SK-N-SH (cell line): Measurements from ENCODE around the gene C19orf47. TPM values are rescaled to one million over a fixed set of nuclear protein-coding genes. Genes with fewer than 3 reads are reported as not detected.

Source experiments
- CTCF ChIA-PET: fragments of 300-600, 350-600 bp; formaldehyde crosslinking; extraction: SDS; loops from one replicate; lab custom pipeline; 2021; lab: Yijun Ruan, JAX
- POLR2A ChIA-PET: fragments of 350-600 bp; sonication (Branson Sonifier 250); formaldehyde crosslinking; extraction: SDS; loops from one replicate; lab custom pipeline; 2020; ENCODE audit warnings: antibody characterized with exemption, inconsistent platforms; lab: Yijun Ruan, JAX
- DNase-seq: peaks from one replicate; pipeline ENCODE4 v3.0.0; 2012
- H2AFZ ChIP-seq: fragments of 200-600 bp; sonication (generic); 2 replicates; pipeline ENCODE4 v1.8.1; 2016; ENCODE audit warnings: antibody characterized with exemption, mild to moderate bottlenecking, low read depth
- H3F3A ChIP-seq: fragments of 200-600 bp; sonication (generic); replicated peaks from 2 replicates; pipeline ENCODE3; 2016; ENCODE audit warnings: antibody characterized with exemption, mild to moderate bottlenecking; ENCODE audit not compliant: insufficient read depth
- H3K27ac ChIP-seq, 2 experiments: fragments of 200-500 bp in 1 of 2; fragments of 200-600 bp in 1 of 2; sonication (Bioruptor generic) in 1 of 2; sonication (generic), shearing (Covaris generic) in 1 of 2; 2 replicates each; pipeline versions ENCODE4 v1.5.1 to v1.6.1; 2014 to 2016; ENCODE audit warnings: low read depth in 2 of 2, inconsistent platforms in 1 of 2, low read length in 1 of 2, mild to moderate bottlenecking in 1 of 2, mixed read lengths in 1 of 2
- H3K27me3 ChIP-seq: fragments of 200-600 bp; sonication (generic), shearing (Covaris generic); 2 replicates; pipeline ENCODE4 v1.6.1; 2016; ENCODE audit warnings: mixed run types; ENCODE audit not compliant: insufficient read depth
- H3K36me3 ChIP-seq, 2 experiments: fragments of 200-500 bp in 1 of 2; fragments of 200-600 bp in 1 of 2; sonication (Bioruptor generic) in 1 of 2; sonication (generic) in 1 of 2; replicated peaks in 1 of 2; 2 replicates each; pipeline versions ENCODE3 to v1.5.1; 2014 to 2016; ENCODE audit warnings: low read length in 1 of 2, mild to moderate bottlenecking in 1 of 2; ENCODE audit not compliant: insufficient read depth in 2 of 2, control insufficient read depth in 1 of 2
- H3K4me1 ChIP-seq, 2 experiments: fragments of 200-500 bp in 1 of 2; fragments of 200-600 bp in 1 of 2; sonication (Bioruptor generic) in 1 of 2; sonication (generic), shearing (Covaris generic) in 1 of 2; 2 replicates each; pipeline versions ENCODE4 v1.5.1 to v1.6.1; 2014 to 2016; ENCODE audit warnings: low read depth in 1 of 2, low read length in 1 of 2, mixed run types in 1 of 2; ENCODE audit not compliant: insufficient read depth in 2 of 2, control insufficient read depth in 1 of 2
- H3K4me2 ChIP-seq: fragments of 200-600 bp; sonication (generic), shearing (Covaris generic); 2 replicates; pipeline ENCODE4 v1.6.1; 2017; ENCODE audit warnings: mixed run types
- H3K4me3 ChIP-seq, 2 experiments: fragments of 200-500 bp in 1 of 2; fragments of 200-600 bp in 1 of 2; sonication (Bioruptor generic) in 1 of 2; sonication (generic), shearing (Covaris generic) in 1 of 2; 2 replicates each; pipeline versions ENCODE4 v1.5.1 to v1.8.1; 2014 to 2016; ENCODE audit warnings: low read depth in 2 of 2, inconsistent platforms in 1 of 2, low read length in 1 of 2, mild to moderate bottlenecking in 1 of 2, mixed read lengths in 1 of 2, moderate library complexity in 1 of 2
- H3K79me2 ChIP-seq: fragments of 200-600 bp; sonication (generic); 2 replicates; pipeline ENCODE4 v1.8.1; 2017; ENCODE audit warnings: mild to moderate bottlenecking; ENCODE audit not compliant: insufficient read depth
- H3K9ac ChIP-seq: fragments of 200-600 bp; sonication (generic); 2 replicates; pipeline ENCODE4 v1.6.1; 2017; ENCODE audit warnings: mixed run types
- H3K9me2 ChIP-seq: fragments of 200-600 bp; sonication (generic); 2 replicates; pipeline ENCODE4 v1.6.1; 2017; ENCODE audit warnings: mixed run types
- H3K9me3 ChIP-seq: fragments of 200-600 bp; sonication (generic); 2 replicates; pipeline ENCODE4 v1.6.1; 2017; ENCODE audit warnings: mixed run types, mild to moderate bottlenecking, moderate library complexity
- H4K20me1 ChIP-seq: fragments of 200-600 bp; sonication (generic); 2 replicates; pipeline ENCODE4 v1.6.1; 2017; ENCODE audit warnings: mild to moderate bottlenecking, mixed run types; ENCODE audit not compliant: insufficient read depth
- CHD2 ChIP-seq: fragments of 150-350 bp; IDR thresholded peaks from 2 replicates; pipeline ENCODE4 v1.6.1; 2018; ENCODE audit warnings: low read length; ENCODE audit not compliant: partially characterized antibody
- EZH2phosphoT487 ChIP-seq: fragments of 200-600 bp; sonication (generic); IDR thresholded peaks from 2 replicates; pipeline ENCODE4 v1.6.1; 2017; ENCODE audit warnings: low read depth, mixed run types, mild to moderate bottlenecking, antibody characterized with exemption, moderate library complexity, borderline replicate concordance
- FOXJ3 ChIP-seq: sonication (generic); formaldehyde crosslinking; IDR thresholded peaks from 2 replicates; pipeline ENCODE4 v1.5.1; 2020; ENCODE audit warnings: mild to moderate bottlenecking, missing genetic modification reagents
- FOXM1 ChIP-seq: IDR thresholded peaks from 2 replicates; pipeline ENCODE4 v1.4.0; 2012; ENCODE audit warnings: low read depth, mild to moderate bottlenecking
- MXI1 ChIP-seq: IDR thresholded peaks from 2 replicates; pipeline ENCODE4 v1.6.1; 2012; ENCODE audit warnings: mild to moderate bottlenecking, low read depth, low read length, improper control_type of control experiment
- PBX3 ChIP-seq: IDR thresholded peaks from 2 replicates; pipeline ENCODE4; 2012
- RCOR1 ChIP-seq: fragments of 150-350 bp; IDR thresholded peaks from 2 replicates; pipeline ENCODE4 v1.6.1; 2017; ENCODE audit warnings: antibody characterized with exemption, low read length
- WGBS: methylation state at CpG from one replicate; pipeline ENCODE4 v1.1.6; 2017; ENCODE audit warnings: low lambda C conversion rate; 5-methylcytosine and 5-hydroxymethylcytosine counted together
- polyA plus RNA-seq, 3 experiments: library from polyadenylated mRNA; depleted of rRNA; stranded (reverse); fragments of >200 nt; gene quantifications; 2 replicates each; pipeline ENCODE4 v1.2.3, GENCODE V29; 2012

C19orf47 gene
- polyA plus RNA-seq, 1 of the 3 experiments (the other 2 are of a cell fraction): 17.2 TPM

GRCh38 chr19:40282920-40283319 is 65.3 kb downstream of the C19orf47 start:
- peaks cover 26 to 33% of the 10 kb centered on the region in 2 experiments; a peak in 3 of 4 replicates for H3K4me1 ChIP-seq

GRCh38 chr19:40282209-40282580 is 66.0 kb downstream of the C19orf47 start:
- CTCF ChIA-PET: interaction anchor here (1.7 kb wide), 1 partner anchor 23 kb away, joined by 4 read pairs; no protein-coding TSS in a partner anchor
- POLR2A ChIA-PET: interaction anchor here (1.5 kb wide), 1 partner anchor 66 kb away, joined by 4 read pairs; the partner anchor contains the start of genes C19orf47 and PLD3

More at GRCh38 chr19:40282920-40283319, 65.3 kb downstream of the C19orf47 start:
- ChIA-PET POLR2A (interaction anchor here (1.5 kb wide), 1 partner anchor 65 kb away, joined by 4 read pairs; the partner anchor contains the start of genes C19orf47 and PLD3), CTCF (interaction anchor here (1.7 kb wide), 1 partner anchor 22 kb away, joined by 4 read pairs; no protein-coding TSS in a partner anchor)
- no peak for TF ChIP-seq RCOR1
- no peak for TF ChIP-seq MXI1
- no peak for TF ChIP-seq EZH2phosphoT487
- Histone ChIP-seq H4K20me1 (peaks cover 24% of the 10 kb centered on the region), H3K36me3 (peaks cover 0 to 7% of the 10 kb centered on the region in 2 experiments), H2AFZ (no peak overlapping the region), H3K27ac (no peak overlapping the region), H3K9me2 (no peaks in the 10 kb centered on the region), H3K27me3 (no peaks in the 10 kb centered on the region), H3K4me2 (peak overlapping the region; percentile 81; the same call in 1 of the 2 replicates), H3F3A (peaks cover 3% of the 10 kb centered on the region), H3K9ac (no peak overlapping the region), H3K79me2 (peaks cover 71% of the 10 kb centered on the region), H3K9me3 (no peaks in the 10 kb centered on the region), H3K4me3 (no peak overlapping the region)
- WGBS: 93% methylated on average over 4 of the region's 4 CpGs
- no peak for DNase-seq

More at GRCh38 chr19:40282209-40282580, 66.0 kb downstream of the C19orf47 start:
- Histone ChIP-seq H3K79me2 (peaks cover 78% of the 10 kb centered on the region), H3K36me3 (peaks cover 0 to 7% of the 10 kb centered on the region in 2 experiments), H3K9me3 (no peaks in the 10 kb centered on the region), H3K4me2 (no peak overlapping the region), H3K9ac (no peak overlapping the region), H3F3A (peaks cover 3% of the 10 kb centered on the region), H2AFZ (no peak overlapping the region), H3K27me3 (no peaks in the 10 kb centered on the region), H4K20me1 (peaks cover 31% of the 10 kb centered on the region), H3K4me3 (no peak overlapping the region), H3K27ac (no peak overlapping the region), H3K9me2 (no peaks in the 10 kb centered on the region), H3K4me1 (peaks cover 26 to 34% of the 10 kb centered on the region in 2 experiments; a peak in 3 of 4 replicates)
- TF ChIP-seq FOXJ3 (CRISPR knock-in tag) (no peak), FOXM1 (no peak), CHD2 (no peak), PBX3 (no peak)
- DNase-seq: no peak
- 87% methylated on average over 6 of the region's 6 CpGs for WGBS
